Measurements from ENCODE around the gene WBP4. TPM values are rescaled to one million over a fixed set of nuclear protein-coding genes. Genes with fewer than 3 reads are reported as not detected.
A peak's percentile ranks its signal among the peaks of the same experiment; 100 is the strongest.

The WBP4 gene
- total and polyA plus RNA-seq, 2 of the 4 experiments (the other 2 are of a cell fraction), result 4.3 to 11.0 TPM

- peaks cover 63% of the 10 kb centered on the region for H4K20me1 ChIP-seq (ENCODE audit: insufficient read depth, low read length)
- POLR2A ChIA-PET (ENCODE audit: unreplicated experiment), result no interaction called here
- H3K4me1 ChIP-seq (ENCODE audit: control insufficient read depth, insufficient read depth, low read length), result peaks cover 12% of the 10 kb centered on the region
- H3K9me1 ChIP-seq (ENCODE audit: insufficient read depth, low read length), result peaks cover 15% of the 10 kb centered on the region
- no peaks in the 10 kb centered on the region for H3K9me3 ChIP-seq (ENCODE audit: control insufficient read depth, insufficient read depth, low read length)
- in situ Hi-C loops (cut with MboI; ENCODE audit: low sequenced_read_pairs) (loop anchor here (10.0 kb wide), 1 partner anchor 272 kb away; the partner anchor contains the start of gene SLC25A15), intact Hi-C loops (cut with micrococcal nuclease) (loop anchor here (10.0 kb wide), 1 partner anchor 282 kb away; the partner anchor contains the start of gene MRPS31), dilution Hi-C loops (cut with HindIII; ENCODE audit: low sequenced_read_pairs, unreplicated experiment) (no loop called here)
- H2BK120ac ChIP-seq (ENCODE audit: low read depth, low read length), result no peak overlapping the region
- H3K27ac ChIP-seq (ENCODE audit: insufficient read depth, low read length), result no peak overlapping the region
- no peak overlapping the region for H4K8ac ChIP-seq (ENCODE audit: low read depth in 2 of 2, low read length in 2 of 2)
- H2AK9ac ChIP-seq (replicated peaks; ENCODE audit: low read depth, low read length, poor library complexity), result no peak overlapping the region
- H3K36me3 ChIP-seq (ENCODE audit: control insufficient read depth, insufficient read depth, low read length), result peaks cover 2% of the 10 kb centered on the region; the same call in 1 of the 2 replicates
- no peak overlapping the region for H2AFZ ChIP-seq (replicated peaks; ENCODE audit: low read length, poor library complexity)
- no peak overlapping the region for H3K4me3 ChIP-seq (ENCODE audit: insufficient read depth, low read depth, low read length)
- no TSS peak for BruUV-seq (replicated peaks)
- no peak overlapping the region for H3K18ac ChIP-seq (ENCODE audit: low read depth, low read length)
- no peak overlapping the region for H3K4ac ChIP-seq (ENCODE audit: low read depth, low read length)
- peaks cover 2 to 46% of the 10 kb centered on the region in 2 experiments; a peak in 3 of 4 replicates for H3K79me1 ChIP-seq (ENCODE audit: low read depth in 1 of 2, low read length in 2 of 2)
- H3K23ac ChIP-seq (ENCODE audit: low read depth, low read length), result peak overlapping the region; percentile 82
- CTCF ChIA-PET, result interaction anchor here (0.6 kb wide), 1 partner anchor 55 kb away, joined by 3 read pairs; no protein-coding TSS in a partner anchor
- no peak overlapping the region for H3K9ac ChIP-seq (ENCODE audit: low read depth, low read length)
- no peak overlapping the region for H2BK20ac ChIP-seq (ENCODE audit: low read depth, low read length)
- no peak overlapping the region for H4K91ac ChIP-seq (ENCODE audit: insufficient read depth, low read depth, low read length)
- no peak for DNase-seq
- H3K4me2 ChIP-seq (ENCODE audit: low read depth, low read length), result no peak overlapping the region
- H4K5ac ChIP-seq (ENCODE audit: low read depth, low read length), result no peak overlapping the region
- H2BK15ac ChIP-seq (ENCODE audit: low read depth, low read length), result no peak overlapping the region
- 85% methylated on average over 2 of the region's 11 CpGs; no CpG with 5 or more reads in 1 of the 2 experiments for WGBS, 2 experiments (ENCODE audit: extremely low coverage in 2 of 2, insufficient read length in 1 of 2)
- ATAC-seq (ENCODE audit: low read depth), result no peak
- no peak overlapping the region for H3K14ac ChIP-seq (replicated peaks; ENCODE audit: low read depth, low read length)
- no peak overlapping the region for H2BK5ac ChIP-seq (ENCODE audit: low read depth, low read length, poor library complexity, severe bottlenecking)
- no peak overlapping the region for H3K56ac ChIP-seq (ENCODE audit: extremely low read depth, insufficient read depth, low read length)
- no peaks in the 10 kb centered on the region for H3K27me3 ChIP-seq (ENCODE audit: control insufficient read depth, insufficient read depth, low read length)
- 0 out of 2 replicates have a peak overlapping the region, but pooled peaks have one; percentile 35 for H2AK5ac ChIP-seq (ENCODE audit: low read depth, low read length)
- TF ChIP-seq POLR2A (IDR thresholded peaks at IDR 0.05; ENCODE audit: low read depth, low read length) (no peak), BHLHE40 (IDR thresholded peaks at IDR 0.05; ENCODE audit: low read depth, low read length) (no peak), RFX5 (IDR thresholded peaks at IDR 0.05; ENCODE audit: low read depth, low read length) (no peak), NFE2L2 (IDR thresholded peaks at IDR 0.05; ENCODE audit: low read depth, low read length) (no peak), FOS (IDR thresholded peaks at IDR 0.05; ENCODE audit: low read depth, low read length) (no peak), RCOR1 (IDR thresholded peaks at IDR 0.05; ENCODE audit: insufficient replicate concordance, low read length) (no peak), SMC3 (IDR thresholded peaks at IDR 0.05; ENCODE audit: low read depth, low read length) (no peak), USF2 (IDR thresholded peaks at IDR 0.05; ENCODE audit: low read depth, low read length) (no peak), CHD1 (IDR thresholded peaks at IDR 0.05; ENCODE audit: low read depth, low read length) (no peak), CEBPB (IDR thresholded peaks at IDR 0.05; ENCODE audit: low read depth, low read length) (no peak), ELK1 (IDR thresholded peaks at IDR 0.05; ENCODE audit: borderline replicate concordance, low read depth, low read length) (no peak), MAZ (IDR thresholded peaks at IDR 0.05; ENCODE audit: borderline replicate concordance, low read depth, low read length) (no peak), RAD21 (IDR thresholded peaks at IDR 0.05; ENCODE audit: low read length) (no peak), MAFK (IDR thresholded peaks at IDR 0.05; ENCODE audit: low read depth, low read length) (no peak)
These were observed 4.2 kb upstream of the WBP4 start for GRCh38 chr13:41056826-41057711.

Measured in IMR-90 (cell line).